GM23248 (cell line): ENCODE measurements around the gene EIF2S1. TPM values are rescaled to one million over a fixed set of nuclear protein-coding genes. Genes with fewer than 3 reads are reported as not detected.

Experiments used
- DNase-seq: peaks from one replicate; pipeline ENCODE4 v3.0.0-alpha.2; 2015
- H2AFZ ChIP-seq: fragments of 200-600 bp; sonication (generic); 2 replicates; pipeline ENCODE4 v1.6.1; 2016; ENCODE audit warnings: antibody characterized with exemption
- H3F3A ChIP-seq: fragments of 200-600 bp; sonication (generic); 2 replicates; pipeline ENCODE4 v1.6.1; 2016; ENCODE audit warnings: mild to moderate bottlenecking, antibody characterized with exemption, mixed run types; ENCODE audit not compliant: insufficient read depth
- H3K27ac ChIP-seq: fragments of 200-600 bp; sonication (generic); 2 replicates; pipeline ENCODE4 v1.5.1; 2016; ENCODE audit warnings: mild to moderate bottlenecking
- H3K27me3 ChIP-seq: fragments of 200-600 bp; sonication (generic); replicated peaks from 2 replicates; pipeline ENCODE4 v1.6.1; 2016; ENCODE audit warnings: mild to moderate bottlenecking; ENCODE audit not compliant: insufficient read depth
- H3K36me3 ChIP-seq: fragments of 200-600 bp; sonication (generic); 2 replicates; pipeline ENCODE4 v1.6.1; 2016; ENCODE audit warnings: low read depth, mild to moderate bottlenecking
- H3K4me1 ChIP-seq: fragments of 200-600 bp; sonication (generic); 2 replicates; pipeline ENCODE4 v1.6.1; 2016; ENCODE audit warnings: mild to moderate bottlenecking; ENCODE audit not compliant: insufficient read depth
- H3K4me2 ChIP-seq: fragments of 200-600 bp; sonication (generic); one replicate; pipeline ENCODE4 v1.6.1; 2016; ENCODE audit warnings: mild to moderate bottlenecking; ENCODE audit not compliant: unreplicated experiment
- H3K4me3 ChIP-seq: fragments of 200-600 bp; sonication (generic); 2 replicates; pipeline ENCODE4 v1.5.1; 2016; ENCODE audit warnings: mild to moderate bottlenecking
- H3K79me2 ChIP-seq: fragments of 200-600 bp; sonication (generic); 2 replicates; pipeline ENCODE4 v1.6.1; 2016; ENCODE audit warnings: mild to moderate bottlenecking; ENCODE audit not compliant: insufficient read depth
- H3K9ac ChIP-seq: fragments of 200-600 bp; sonication (generic); 2 replicates; pipeline ENCODE4 v1.6.1; 2016; ENCODE audit warnings: mild to moderate bottlenecking
- H3K9me2 ChIP-seq: fragments of 200-600 bp; sonication (generic); 2 replicates; pipeline ENCODE4 v1.6.1; 2016; ENCODE audit warnings: mixed run types, mild to moderate bottlenecking, moderate library complexity; ENCODE audit not compliant: insufficient read depth
- H3K9me3 ChIP-seq: fragments of 200-600 bp; sonication (generic); one replicate; pipeline ENCODE4 v1.6.1; 2017; ENCODE audit warnings: low read depth
- H4K20me1 ChIP-seq: fragments of 200-600 bp; sonication (generic); 2 replicates; pipeline ENCODE4 v1.6.0; 2016; ENCODE audit not compliant: insufficient read depth
- EZH2 ChIP-seq: fragments of 200-600 bp; sonication (generic); IDR thresholded peaks from 2 replicates; pipeline ENCODE4 v1.6.1; 2018; ENCODE audit warnings: antibody characterized with exemption, mild to moderate bottlenecking; ENCODE audit not compliant: insufficient read depth, poor library complexity, severe bottlenecking
- EZH2phosphoT487 ChIP-seq: fragments of 200-600 bp; sonication (generic); IDR thresholded peaks from 2 replicates; pipeline ENCODE4 v1.6.1; 2018; ENCODE audit warnings: antibody characterized with exemption, moderate library complexity, mild to moderate bottlenecking, low read depth; ENCODE audit not compliant: insufficient read depth
- WGBS, 2 experiments: methylation state at CpG; one replicate each; pipeline ENCODE4 v1.1.6; 2015 to 2017; ENCODE audit warnings: low lambda C conversion rate in 2 of 2, low coverage in 1 of 2; ENCODE audit errors: missing lambda C conversion rate in 2 of 2; 5-methylcytosine and 5-hydroxymethylcytosine counted together
- in situ Hi-C: fragments of 300-500 bp; cut with MboI; formaldehyde crosslinking; loops from 2 replicates; pipeline ENCODE4 v1.15.0; 2020
- polyA plus RNA-seq: library from polyadenylated mRNA; unstranded; fragments of >200 nt; fragmentation: Nextera tagmentation; extraction: Ambion mirVana; gene quantifications from 2 replicates; pipeline ENCODE4 v1.2.1, GENCODE V29; 2016
- total RNA-seq: library from RNA; depleted of rRNA; stranded (reverse); fragments of >200 nt; shearing (Covaris generic); gene quantifications from 2 replicates; pipeline ENCODE4 v1.2.3, GENCODE V29; 2014

Gene EIF2S1
- total and polyA plus RNA-seq, 2 experiments from 2014 or later = 218 to 232 TPM

GRCh38 chr14:67357186-67357968, 2.8 kb upstream of the EIF2S1 start:
- Histone ChIP-seq H3K4me3 (peak overlapping the region; percentile 93), H3K4me1 (peaks cover 38% of the 10 kb centered on the region), H3K9ac (peak overlapping the region; percentile 98), H4K20me1 (peaks cover 12% of the 10 kb centered on the region; the same call in 1 of the 2 replicates), H3K36me3 (peaks cover 7% of the 10 kb centered on the region; the same call in 1 of the 2 replicates), H2AFZ (no peak overlapping the region), H3K9me3 (no peaks in the 10 kb centered on the region), H3K79me2 (peaks cover 93% of the 10 kb centered on the region), H3K4me2 (peak overlapping the region; percentile 94), H3K27me3 (no peaks in the 10 kb centered on the region), H3F3A (peaks cover 25% of the 10 kb centered on the region), H3K27ac (peak overlapping the region; percentile 99), H3K9me2 (no peaks in the 10 kb centered on the region)
- DNase-seq = peak; percentile 66
- in situ Hi-C loops = no loop called here
- TF ChIP-seq EZH2 = no peak
- TF ChIP-seq EZH2phosphoT487 = no peak
- whole genome bisulfite sequencing, 2 experiments = 15 to 18% methylated on average over 4 of the region's 4 CpGs

- Histone ChIP-seq H2AFZ (no peak overlapping the region), H3F3A (peaks cover 25% of the 10 kb centered on the region), H3K9ac (peak overlapping the region; percentile 98), H3K4me3 (peak overlapping the region; percentile 93), H3K4me2 (peak overlapping the region; percentile 94), H3K27ac (peak overlapping the region; percentile 99), H4K20me1 (peaks cover 12% of the 10 kb centered on the region; the same call in 1 of the 2 replicates), H3K9me2 (no peaks in the 10 kb centered on the region), H3K4me1 (peaks cover 44% of the 10 kb centered on the region), H3K27me3 (no peaks in the 10 kb centered on the region), H3K36me3 (peaks cover 3% of the 10 kb centered on the region; the same call in 1 of the 2 replicates), H3K79me2 (peaks cover 93% of the 10 kb centered on the region), H3K9me3 (no peaks in the 10 kb centered on the region)
- DNase-seq = peak; percentile 74
- no peak for TF ChIP-seq EZH2
- TF ChIP-seq EZH2phosphoT487 = no peak
- WGBS, 2 experiments = 19% methylated on average over 9 of the region's 9 CpGs
- in situ Hi-C loops = no loop called here
These were observed 2.2 kb upstream of the EIF2S1 start for GRCh38 chr14:67357969-67358354.

- Histone ChIP-seq H3F3A (peaks cover 25% of the 10 kb centered on the region), H3K27ac (peak overlapping the region; percentile 99), H3K27me3 (no peaks in the 10 kb centered on the region), H3K9me3 (no peaks in the 10 kb centered on the region), H3K4me3 (peak overlapping the region; percentile 93), H3K4me2 (peak overlapping the region; percentile 94), H3K9ac (peak overlapping the region; percentile 98), H3K36me3 (0 out of 2 replicates have a peak, but pooled peaks cover under 1% of the 10 kb centered on the region), H3K4me1 (peaks cover 53% of the 10 kb centered on the region), H2AFZ (peak overlapping the region; percentile 77), H3K9me2 (no peaks in the 10 kb centered on the region), H3K79me2 (peaks cover 93% of the 10 kb centered on the region), H4K20me1 (peaks cover 12% of the 10 kb centered on the region; the same call in 1 of the 2 replicates)
- 0 to 1% methylated on average over 37 to 38 of the region's 38 CpGs for WGBS, 2 experiments
- TF ChIP-seq EZH2 (no peak), EZH2phosphoT487 (no peak)
- in situ Hi-C loops = no loop called here
- DNase-seq = peak; percentile 88
These were observed 979 bp upstream of the EIF2S1 start for GRCh38 chr14:67358924-67359774.

GRCh38 chr14:67360470-67361206, 510 bp downstream of the EIF2S1 start:
- no peak for DNase-seq
- H4K20me1 ChIP-seq = peaks cover 12% of the 10 kb centered on the region; the same call in 1 of the 2 replicates
- in situ Hi-C loops = no loop called here
- no peaks in the 10 kb centered on the region for H3K27me3 ChIP-seq
- peak overlapping the region; percentile 98 for H3K9ac ChIP-seq
- H3F3A ChIP-seq = peaks cover 25% of the 10 kb centered on the region
- WGBS, 2 experiments = 0 to 1% methylated on average over 34 of the region's 34 CpGs
- peak overlapping the region; percentile 95 for H2AFZ ChIP-seq
- peaks cover 15% of the 10 kb centered on the region for H3K36me3 ChIP-seq
- peak overlapping the region; percentile 93 for H3K4me3 ChIP-seq
- peaks cover 93% of the 10 kb centered on the region for H3K79me2 ChIP-seq
- no peaks in the 10 kb centered on the region for H3K9me2 ChIP-seq
- H3K4me1 ChIP-seq = peaks cover 53% of the 10 kb centered on the region
- TF ChIP-seq EZH2phosphoT487 = no peak
- no peak for TF ChIP-seq EZH2
- H3K9me3 ChIP-seq = no peaks in the 10 kb centered on the region
- H3K4me2 ChIP-seq = peak overlapping the region; percentile 93
- peak overlapping the region; percentile 99 for H3K27ac ChIP-seq
